PC-9 (cell line): ENCODE data around the gene SPON1.

Source experiments
- CTCF ChIP-seq: fragments of 200-600 bp; sonication (generic); conservative IDR thresholded peaks from 2 replicates; pipeline ENCODE4 v1.6.1; 2017; ENCODE audit warnings: mixed run types, antibody characterized with exemption, mild to moderate bottlenecking, moderate library complexity
- EZH2 ChIP-seq: fragments of 200-600 bp; sonication (generic); IDR thresholded peaks from 2 replicates; pipeline ENCODE4 v1.8.0; 2017; ENCODE audit warnings: antibody characterized with exemption, low read depth

DNA sequence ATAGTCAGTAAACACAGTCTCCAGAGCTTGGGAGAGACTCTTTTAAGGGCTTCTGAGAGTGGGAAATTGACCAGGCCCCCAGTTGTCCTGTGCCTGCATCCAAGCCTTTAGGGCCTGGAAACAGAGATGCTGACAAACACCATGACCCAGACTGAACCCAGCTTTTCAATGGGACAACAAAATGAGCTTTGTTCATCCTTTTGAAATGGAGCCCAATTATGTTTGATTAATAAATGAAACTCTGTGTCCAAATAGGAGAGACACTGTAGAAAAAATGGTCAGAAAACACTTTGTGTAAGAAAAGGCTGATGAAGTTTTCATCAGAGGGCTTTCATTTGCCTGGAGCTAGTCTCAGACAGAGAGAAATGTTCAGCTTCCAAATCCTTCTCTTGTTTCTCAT is 250.5 kb downstream of the SPON1 start:
- no peak for TF ChIP-seq CTCF
- no peak for TF ChIP-seq EZH2
